MCF 10A (cell line): ENCODE data around the gene OPALIN. TPM values are rescaled to one million over a fixed set of nuclear protein-coding genes. Genes with fewer than 3 reads are reported as not detected.
A peak's percentile ranks its signal among the peaks of the same experiment; 100 is the strongest.

Source experiments
- BruUV-seq: library from RNA; stranded (reverse); fragments of 400-500 nt; replicated peaks from 2 replicates; lab custom pipeline; 2021; lab: Mats Ljungman, UMichigan
- CTCF ChIA-PET: fragments of 300-600 bp; sonication (Branson Sonifier 250); formaldehyde crosslinking; extraction: SDS; loops from one replicate; lab custom pipeline; 2021; ENCODE audit warnings: antibody characterized with exemption, inconsistent platforms; lab: Yijun Ruan, JAX
- POLR2A ChIA-PET: fragments of 300-600, 350-650 bp; sonication (Branson Sonifier 250); formaldehyde crosslinking; extraction: SDS; loops from one replicate; lab custom pipeline; 2020; ENCODE audit warnings: antibody characterized with exemption, inconsistent platforms; lab: Yijun Ruan, JAX
- DNase-seq: peaks from one replicate; pipeline ENCODE4 v3.0.0-alpha.2; 2018; ENCODE audit not compliant: unreplicated experiment
- H3K27ac Mint-ChIP-seq: one replicate; pipeline ENCODE4 v1.8.0; 2022; ENCODE audit warnings: mild to moderate bottlenecking, low read depth, mixed read lengths; ENCODE audit not compliant: unreplicated experiment
- H3K27me3 Mint-ChIP-seq: one replicate; pipeline ENCODE4 v1.8.0; 2022; ENCODE audit warnings: mixed read lengths; ENCODE audit not compliant: insufficient read depth, unreplicated experiment
- H3K36me3 Mint-ChIP-seq: one replicate; pipeline ENCODE4 v1.8.0; 2022; ENCODE audit warnings: mild to moderate bottlenecking, moderate library complexity, mixed read lengths; ENCODE audit not compliant: insufficient read depth, unreplicated experiment
- H3K4me1 Mint-ChIP-seq: one replicate; pipeline ENCODE4 v1.8.0; 2022; ENCODE audit warnings: mixed read lengths; ENCODE audit not compliant: insufficient read depth, unreplicated experiment
- H3K4me3 Mint-ChIP-seq: one replicate; pipeline ENCODE4 v1.8.0; 2022; ENCODE audit warnings: mild to moderate bottlenecking, moderate library complexity, mixed read lengths; ENCODE audit not compliant: unreplicated experiment
- H3K9me3 Mint-ChIP-seq: one replicate; pipeline ENCODE4 v1.8.0; 2022; ENCODE audit warnings: mixed read lengths; ENCODE audit not compliant: unreplicated experiment
- intact Hi-C: fragments of 100-400 bp; cut with micrococcal nuclease; formaldehyde crosslinking; loops from 2 replicates; pipeline ENCODE4 v1.14.1; 2022
- total RNA-seq: library from RNA; stranded (reverse); gene quantifications from 2 replicates; pipeline ENCODE4 v1.2.3, GENCODE V29; 2022
- TF ChIP-seq, protein P1 (sequence below): fragments of 200-600 bp; IDR thresholded peaks from one replicate; pipeline ENCODE4 v1.8.0; 2022; ENCODE audit warnings: antibody characterized with exemption, mild to moderate bottlenecking; ENCODE audit not compliant: unreplicated experiment

Gene OPALIN
- total RNA-seq, 1 experiment from 2014 or later = not detected

DNA sequence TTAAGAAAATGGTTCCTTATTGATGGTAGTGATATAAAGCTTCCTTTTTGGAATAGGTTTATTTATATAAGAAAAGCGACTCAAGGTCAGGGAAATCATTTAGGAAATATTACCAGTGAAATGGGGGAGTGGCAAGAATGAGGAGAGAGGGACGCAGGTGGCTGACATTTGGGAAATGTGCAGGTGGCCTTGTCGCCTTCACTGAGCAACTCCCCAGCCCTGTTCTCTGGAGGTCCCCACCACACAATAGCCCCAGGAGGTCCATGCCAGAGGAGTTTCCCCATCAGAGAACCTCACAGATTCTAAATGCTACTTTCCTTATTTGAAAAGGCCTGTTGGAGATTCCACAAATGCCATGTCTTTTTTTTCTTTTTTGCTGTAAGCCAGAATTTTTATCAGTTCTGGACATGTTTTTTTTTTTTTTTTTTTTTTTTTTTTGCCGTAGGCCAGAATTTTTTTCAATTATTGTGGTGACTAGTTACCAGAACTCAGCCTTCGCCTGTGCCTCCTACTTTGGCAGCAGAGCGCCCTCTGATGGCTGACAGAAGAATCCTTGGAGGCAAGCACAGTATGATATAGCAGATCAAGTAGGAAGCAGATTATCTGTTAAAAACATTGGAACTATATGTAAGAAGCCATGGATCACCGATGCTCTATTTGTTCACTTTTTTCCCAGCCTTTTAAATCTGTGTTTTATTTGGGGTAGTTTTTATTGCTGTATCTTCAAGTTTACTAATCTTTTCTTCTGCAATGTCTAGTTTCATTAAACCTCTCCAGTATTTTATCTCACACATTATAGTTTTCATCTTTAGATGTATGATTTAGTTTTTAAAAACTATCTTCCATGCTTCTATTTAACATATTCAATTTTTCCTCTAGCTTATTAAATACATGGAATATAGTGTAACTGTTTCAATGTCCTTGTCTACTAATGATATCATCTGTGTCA is 18.6 kb downstream of the OPALIN start:
- no peaks in the 10 kb centered on the region for H3K36me3 Mint-ChIP-seq
- CTCF ChIA-PET = interaction anchor here (0.5 to 3.8 kb wide), 26 partner anchors 8 to 842 kb away, joined by 3 to 23 read pairs (median 3); partner anchors contain the start of gene BLNK
- intact Hi-C loops = loop anchor here (5.0 kb wide), 1 partner anchor 323 kb away; no protein-coding TSS in a partner anchor

DNA sequence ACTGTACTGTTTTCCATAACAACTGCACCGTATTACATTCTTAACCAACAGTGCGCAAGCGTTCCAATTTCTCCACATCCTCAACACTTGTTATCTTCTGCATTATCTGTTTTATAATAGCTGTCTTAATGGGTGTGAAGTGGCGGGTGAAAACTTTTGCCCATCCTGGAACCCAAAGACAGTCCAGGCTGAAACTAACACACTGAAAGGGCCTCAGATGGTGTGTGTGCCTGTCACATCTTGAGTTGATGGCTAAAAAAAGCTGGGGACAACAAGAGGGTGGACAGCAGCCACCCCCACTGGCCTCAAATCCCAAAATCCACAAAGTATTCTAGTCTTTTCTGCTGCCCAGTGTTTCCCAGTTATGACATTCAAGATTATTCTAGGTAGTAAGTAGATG is 19.4 kb downstream of the OPALIN start:
- H3K27ac Mint-ChIP-seq = no peak overlapping the region
- TF ChIP-seq, protein P1, sequence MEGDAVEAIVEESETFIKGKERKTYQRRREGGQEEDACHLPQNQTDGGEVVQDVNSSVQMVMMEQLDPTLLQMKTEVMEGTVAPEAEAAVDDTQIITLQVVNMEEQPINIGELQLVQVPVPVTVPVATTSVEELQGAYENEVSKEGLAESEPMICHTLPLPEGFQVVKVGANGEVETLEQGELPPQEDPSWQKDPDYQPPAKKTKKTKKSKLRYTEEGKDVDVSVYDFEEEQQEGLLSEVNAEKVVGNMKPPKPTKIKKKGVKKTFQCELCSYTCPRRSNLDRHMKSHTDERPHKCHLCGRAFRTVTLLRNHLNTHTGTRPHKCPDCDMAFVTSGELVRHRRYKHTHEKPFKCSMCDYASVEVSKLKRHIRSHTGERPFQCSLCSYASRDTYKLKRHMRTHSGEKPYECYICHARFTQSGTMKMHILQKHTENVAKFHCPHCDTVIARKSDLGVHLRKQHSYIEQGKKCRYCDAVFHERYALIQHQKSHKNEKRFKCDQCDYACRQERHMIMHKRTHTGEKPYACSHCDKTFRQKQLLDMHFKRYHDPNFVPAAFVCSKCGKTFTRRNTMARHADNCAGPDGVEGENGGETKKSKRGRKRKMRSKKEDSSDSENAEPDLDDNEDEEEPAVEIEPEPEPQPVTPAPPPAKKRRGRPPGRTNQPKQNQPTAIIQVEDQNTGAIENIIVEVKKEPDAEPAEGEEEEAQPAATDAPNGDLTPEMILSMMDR = no peak
- no peaks in the 10 kb centered on the region for H3K36me3 Mint-ChIP-seq
- H3K9me3 Mint-ChIP-seq = no peaks in the 10 kb centered on the region
- ChIA-PET CTCF (interaction anchor here (0.6 to 3.8 kb wide), 18 partner anchors 8 to 568 kb away, joined by 3 to 23 read pairs (median 3); partner anchors contain the start of gene BLNK), POLR2A (no interaction called here)
- no peak overlapping the region for H3K4me3 Mint-ChIP-seq
- no peak for DNase-seq
- BruUV-seq = no TSS peak
- H3K27me3 Mint-ChIP-seq = peaks cover 21% of the 10 kb centered on the region
- intact Hi-C loops = no loop called here
- H3K4me1 Mint-ChIP-seq = no peaks in the 10 kb centered on the region

More for the DNA sequence above, 18.6 kb downstream of the OPALIN start:
- BruUV-seq = no TSS peak
- H3K4me1 Mint-ChIP-seq = no peaks in the 10 kb centered on the region
- DNase-seq = peak; percentile 75
- POLR2A ChIA-PET = no interaction called here
- H3K27me3 Mint-ChIP-seq = peaks cover 12% of the 10 kb centered on the region
- TF ChIP-seq, protein P1 = peak; percentile 83
- H3K9me3 Mint-ChIP-seq = no peaks in the 10 kb centered on the region
- no peak overlapping the region for H3K27ac Mint-ChIP-seq
- no peak overlapping the region for H3K4me3 Mint-ChIP-seq

DNA sequence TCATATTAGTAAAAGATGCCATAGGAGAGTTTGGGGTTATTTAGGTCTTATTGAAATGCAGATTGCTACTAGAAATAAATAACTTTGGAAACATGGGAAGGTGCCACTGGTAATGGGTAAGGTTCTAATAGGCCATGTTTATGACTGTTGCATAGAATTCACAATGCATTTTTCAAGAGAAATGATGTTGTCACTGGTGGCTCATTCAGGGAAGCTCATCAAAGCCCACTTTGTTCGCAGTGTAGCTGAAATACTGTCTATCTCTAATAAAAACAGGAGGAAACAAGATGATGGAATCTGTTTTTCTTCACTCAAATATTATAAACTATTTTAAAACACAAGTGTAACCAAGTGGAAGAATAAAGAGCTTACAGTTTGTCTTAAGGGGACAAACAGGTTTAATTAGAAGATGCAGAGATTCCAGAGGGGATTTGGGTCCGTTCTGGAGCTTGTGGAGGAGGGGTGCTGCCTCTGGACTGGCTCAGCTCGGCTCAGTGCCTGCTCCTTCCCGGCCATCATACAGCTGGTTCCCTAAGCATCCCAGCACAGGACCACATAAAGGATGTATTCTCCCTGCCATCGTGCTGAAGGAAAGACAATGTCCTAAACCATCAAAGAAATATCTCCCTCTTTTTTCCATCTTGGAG is 20.4 kb downstream of the OPALIN start:
- TF ChIP-seq, protein P1 = no peak
- Mint-ChIP-seq H3K27me3 (peaks cover 30% of the 10 kb centered on the region), H3K4me3 (no peak overlapping the region), H3K4me1 (no peaks in the 10 kb centered on the region), H3K27ac (no peak overlapping the region), H3K36me3 (no peaks in the 10 kb centered on the region), H3K9me3 (no peaks in the 10 kb centered on the region)
- ChIA-PET CTCF (interaction anchor here (0.6 to 5.0 kb wide), 18 partner anchors 10 to 645 kb away, joined by 3 to 43 read pairs (median 4); partner anchors contain the start of gene TCTN3), POLR2A (no interaction called here)
- intact Hi-C loops = no loop called here
- no peak for DNase-seq
- BruUV-seq = no TSS peak

DNA sequence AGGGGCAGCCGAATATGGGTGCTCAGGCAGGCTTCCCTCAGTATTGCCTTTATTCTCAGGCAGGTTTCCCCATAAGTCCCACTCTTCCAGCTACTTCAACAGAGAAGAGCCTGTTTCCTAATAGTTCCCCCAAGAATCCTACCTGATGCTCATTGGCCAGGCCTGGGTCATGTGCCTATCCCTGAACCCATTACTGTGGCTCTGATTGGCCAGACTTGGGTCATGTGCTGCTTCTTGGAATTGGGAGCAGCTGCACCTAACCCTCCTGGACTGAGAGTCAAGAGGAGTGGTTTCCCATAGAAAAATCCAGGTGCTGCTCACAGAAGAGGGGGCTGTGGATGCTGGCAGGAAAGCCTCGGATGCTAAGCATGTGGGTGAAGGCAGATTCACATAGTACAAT is 21.7 kb downstream of the OPALIN start:
- BruUV-seq = no TSS peak
- TF ChIP-seq, protein P1 = no peak
- no peak for DNase-seq
- peaks cover 43% of the 10 kb centered on the region for H3K27me3 Mint-ChIP-seq
- no peak overlapping the region for H3K27ac Mint-ChIP-seq
- ChIA-PET CTCF (interaction anchor here (0.6 to 5.0 kb wide), 7 partner anchors 10 to 948 kb away, joined by 3 to 43 read pairs (median 4); partner anchors contain the start of gene TCTN3), POLR2A (no interaction called here)
- H3K4me1 Mint-ChIP-seq = no peaks in the 10 kb centered on the region
- no peaks in the 10 kb centered on the region for H3K36me3 Mint-ChIP-seq
- intact Hi-C loops = no loop called here
- no peak overlapping the region for H3K4me3 Mint-ChIP-seq
- no peaks in the 10 kb centered on the region for H3K9me3 Mint-ChIP-seq
